Panc1 (cell line): ENCODE results near the gene PDLIM7.

Experiments used
- POLR2AphosphoS5 ChIP-seq: IDR thresholded peaks from 2 replicates; pipeline ENCODE4 v1.6.1; 2012; ENCODE audit warnings: mild to moderate bottlenecking, low read depth, low read length, moderate library complexity
- SIN3A ChIP-seq: IDR thresholded peaks from 2 replicates; pipeline ENCODE4 v1.6.1; 2012; ENCODE audit warnings: low read depth, mild to moderate bottlenecking, low read length, moderate library complexity, borderline replicate concordance; ENCODE audit not compliant: insufficient read depth
- TCF7L2 ChIP-seq: IDR thresholded peaks from 2 replicates; pipeline ENCODE4 v1.6.1; 2011; ENCODE audit warnings: mild to moderate bottlenecking, low read depth, low read length, inconsistent platforms
- TF ChIP-seq, protein P1 (sequence below): fragments of 450-650 bp; IDR thresholded peaks from 2 replicates; pipeline ENCODE4 v1.5.1; 2017; ENCODE audit warnings: mild to moderate bottlenecking
- TF ChIP-seq, protein P2 (sequence below), 2 experiments: IDR thresholded peaks; 2 replicates each; pipeline ENCODE4 v1.6.1; 2011 to 2012; ENCODE audit warnings: low read depth in 2 of 2, control low read depth in 1 of 2, low read length in 1 of 2, mild to moderate bottlenecking in 1 of 2, moderate library complexity in 1 of 2; ENCODE audit not compliant: insufficient read depth in 1 of 2

DNA sequence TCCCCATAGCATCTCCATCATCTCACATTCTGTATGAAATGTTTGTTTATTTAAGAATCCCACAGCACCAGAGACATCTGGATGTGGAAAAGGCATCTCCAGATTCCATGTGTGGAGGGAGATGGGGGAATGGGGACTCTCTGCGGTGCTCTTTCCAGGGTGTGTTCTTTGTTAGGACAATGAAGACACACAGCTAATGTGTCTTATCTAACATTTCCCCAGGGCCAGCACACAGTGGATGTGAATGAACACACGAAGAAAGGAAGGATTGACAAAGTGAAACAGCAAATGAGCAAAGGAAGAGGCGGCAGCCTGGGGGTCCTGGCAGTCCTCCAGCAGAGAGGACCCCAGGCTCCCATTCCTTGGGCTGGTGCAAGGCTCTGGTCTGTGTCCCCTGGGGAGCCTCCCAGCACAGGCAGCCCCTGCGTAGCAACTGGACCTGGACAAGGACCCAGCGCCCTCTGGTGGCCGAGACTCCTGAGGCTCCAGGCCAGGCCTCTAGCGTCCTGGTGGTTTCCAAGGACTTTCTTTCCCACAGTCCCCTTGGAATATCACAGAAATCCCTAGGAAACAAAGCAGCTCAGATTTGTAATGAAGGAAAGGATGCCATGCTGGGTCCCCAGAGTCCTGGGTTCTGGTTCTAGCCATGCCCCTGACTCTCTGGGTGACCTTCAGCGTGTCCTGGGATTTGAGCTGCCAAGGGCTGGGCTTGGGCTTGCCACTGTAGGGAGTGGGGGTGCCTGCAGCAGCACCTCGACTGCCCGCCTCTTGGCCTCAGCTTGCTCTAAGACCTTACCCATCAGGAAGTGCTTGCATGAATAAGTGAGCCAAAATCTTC, 3.5 kb upstream of the PDLIM7 start:
- TF ChIP-seq, protein P1, sequence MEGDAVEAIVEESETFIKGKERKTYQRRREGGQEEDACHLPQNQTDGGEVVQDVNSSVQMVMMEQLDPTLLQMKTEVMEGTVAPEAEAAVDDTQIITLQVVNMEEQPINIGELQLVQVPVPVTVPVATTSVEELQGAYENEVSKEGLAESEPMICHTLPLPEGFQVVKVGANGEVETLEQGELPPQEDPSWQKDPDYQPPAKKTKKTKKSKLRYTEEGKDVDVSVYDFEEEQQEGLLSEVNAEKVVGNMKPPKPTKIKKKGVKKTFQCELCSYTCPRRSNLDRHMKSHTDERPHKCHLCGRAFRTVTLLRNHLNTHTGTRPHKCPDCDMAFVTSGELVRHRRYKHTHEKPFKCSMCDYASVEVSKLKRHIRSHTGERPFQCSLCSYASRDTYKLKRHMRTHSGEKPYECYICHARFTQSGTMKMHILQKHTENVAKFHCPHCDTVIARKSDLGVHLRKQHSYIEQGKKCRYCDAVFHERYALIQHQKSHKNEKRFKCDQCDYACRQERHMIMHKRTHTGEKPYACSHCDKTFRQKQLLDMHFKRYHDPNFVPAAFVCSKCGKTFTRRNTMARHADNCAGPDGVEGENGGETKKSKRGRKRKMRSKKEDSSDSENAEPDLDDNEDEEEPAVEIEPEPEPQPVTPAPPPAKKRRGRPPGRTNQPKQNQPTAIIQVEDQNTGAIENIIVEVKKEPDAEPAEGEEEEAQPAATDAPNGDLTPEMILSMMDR = peak; percentile 98
- TF ChIP-seq TCF7L2 (no peak), POLR2AphosphoS5 (no peak), SIN3A (no peak)
- TF ChIP-seq, protein P2, sequence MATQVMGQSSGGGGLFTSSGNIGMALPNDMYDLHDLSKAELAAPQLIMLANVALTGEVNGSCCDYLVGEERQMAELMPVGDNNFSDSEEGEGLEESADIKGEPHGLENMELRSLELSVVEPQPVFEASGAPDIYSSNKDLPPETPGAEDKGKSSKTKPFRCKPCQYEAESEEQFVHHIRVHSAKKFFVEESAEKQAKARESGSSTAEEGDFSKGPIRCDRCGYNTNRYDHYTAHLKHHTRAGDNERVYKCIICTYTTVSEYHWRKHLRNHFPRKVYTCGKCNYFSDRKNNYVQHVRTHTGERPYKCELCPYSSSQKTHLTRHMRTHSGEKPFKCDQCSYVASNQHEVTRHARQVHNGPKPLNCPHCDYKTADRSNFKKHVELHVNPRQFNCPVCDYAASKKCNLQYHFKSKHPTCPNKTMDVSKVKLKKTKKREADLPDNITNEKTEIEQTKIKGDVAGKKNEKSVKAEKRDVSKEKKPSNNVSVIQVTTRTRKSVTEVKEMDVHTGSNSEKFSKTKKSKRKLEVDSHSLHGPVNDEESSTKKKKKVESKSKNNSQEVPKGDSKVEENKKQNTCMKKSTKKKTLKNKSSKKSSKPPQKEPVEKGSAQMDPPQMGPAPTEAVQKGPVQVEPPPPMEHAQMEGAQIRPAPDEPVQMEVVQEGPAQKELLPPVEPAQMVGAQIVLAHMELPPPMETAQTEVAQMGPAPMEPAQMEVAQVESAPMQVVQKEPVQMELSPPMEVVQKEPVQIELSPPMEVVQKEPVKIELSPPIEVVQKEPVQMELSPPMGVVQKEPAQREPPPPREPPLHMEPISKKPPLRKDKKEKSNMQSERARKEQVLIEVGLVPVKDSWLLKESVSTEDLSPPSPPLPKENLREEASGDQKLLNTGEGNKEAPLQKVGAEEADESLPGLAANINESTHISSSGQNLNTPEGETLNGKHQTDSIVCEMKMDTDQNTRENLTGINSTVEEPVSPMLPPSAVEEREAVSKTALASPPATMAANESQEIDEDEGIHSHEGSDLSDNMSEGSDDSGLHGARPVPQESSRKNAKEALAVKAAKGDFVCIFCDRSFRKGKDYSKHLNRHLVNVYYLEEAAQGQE (IDR thresholded peaks at IDR 0.05; ENCODE audit: insufficient read depth in 1 of 2, low read depth in 2 of 2, low read length in 1 of 2) = no peak
